HEK293T (cell line): Measurements from ENCODE around the gene ABCA4.
"Not testable (repeated sequence)": the region's sequence is repeated elsewhere in the genome, so short reads cannot be mapped to it uniquely, and the experiment has no call there.

Experiments used
- BHLHE40 ChIP-seq: fragments of 450-650 bp; IDR thresholded peaks from 2 replicates; pipeline ENCODE4 v1.6.1; 2016; ENCODE audit warnings: mild to moderate bottlenecking, moderate library complexity, borderline replicate concordance
- FOXM1 ChIP-seq: fragments of 450-650 bp; IDR thresholded peaks from 2 replicates; pipeline ENCODE4 v1.6.1; 2017; ENCODE audit warnings: mild to moderate bottlenecking, borderline replicate concordance
- TF ChIP-seq, protein P1 (sequence below): fragments of 450-650 bp; IDR thresholded peaks from 2 replicates; pipeline ENCODE4 v1.6.1; 2016

- TF ChIP-seq BHLHE40, FOXM1: not testable (repeated sequence)
- TF ChIP-seq, protein P1, sequence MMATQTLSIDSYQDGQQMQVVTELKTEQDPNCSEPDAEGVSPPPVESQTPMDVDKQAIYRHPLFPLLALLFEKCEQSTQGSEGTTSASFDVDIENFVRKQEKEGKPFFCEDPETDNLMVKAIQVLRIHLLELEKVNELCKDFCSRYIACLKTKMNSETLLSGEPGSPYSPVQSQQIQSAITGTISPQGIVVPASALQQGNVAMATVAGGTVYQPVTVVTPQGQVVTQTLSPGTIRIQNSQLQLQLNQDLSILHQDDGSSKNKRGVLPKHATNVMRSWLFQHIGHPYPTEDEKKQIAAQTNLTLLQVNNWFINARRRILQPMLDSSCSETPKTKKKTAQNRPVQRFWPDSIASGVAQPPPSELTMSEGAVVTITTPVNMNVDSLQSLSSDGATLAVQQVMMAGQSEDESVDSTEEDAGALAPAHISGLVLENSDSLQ, result not testable (repeated sequence)
Measured at GRCh38 chr1:93998532-93998931, 122.4 kb downstream of the ABCA4 start.
